ENCODE measurements around the gene SAP30L. TPM values are rescaled to one million over a fixed set of nuclear protein-coding genes. Genes with fewer than 3 reads are reported as not detected.

Gene SAP30L
- total RNA-seq, 1 experiment from 2014 or later: 32.5 TPM

DNA sequence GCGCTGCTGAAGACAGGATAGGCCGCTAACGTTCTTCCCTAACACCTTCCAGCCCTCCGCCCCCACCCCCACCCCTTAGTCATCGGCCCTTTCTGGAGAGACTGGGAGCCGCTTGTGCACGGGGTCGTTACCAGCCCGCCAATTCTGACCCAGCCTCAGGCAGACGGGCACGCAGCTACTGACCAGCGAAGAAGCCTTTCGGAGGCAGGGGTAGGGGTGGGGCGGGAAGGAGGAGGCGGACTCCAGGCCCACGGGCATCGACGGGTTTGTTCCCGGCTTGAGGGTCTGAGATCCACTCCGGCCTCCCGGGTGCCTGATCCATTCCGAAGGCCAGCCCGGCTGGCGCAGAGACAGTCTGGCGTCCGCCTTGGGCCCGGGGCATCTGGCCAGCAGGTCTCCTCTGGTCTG is 33.0 kb downstream of the SAP30L start:
- no peak overlapping the region for H3K27ac Mint-ChIP-seq (ENCODE audit: unreplicated experiment)
- no peaks in the 10 kb centered on the region for H3K9me3 Mint-ChIP-seq (ENCODE audit: unreplicated experiment)
- peaks cover 17% of the 10 kb centered on the region for H3K4me1 ChIP-seq
- POLR2A ChIA-PET: no interaction called here
- H3K4me3 Mint-ChIP-seq (ENCODE audit: unreplicated experiment): no peak overlapping the region
- peaks cover 14% of the 10 kb centered on the region for H3K36me3 Mint-ChIP-seq (ENCODE audit: insufficient read depth, unreplicated experiment)
- no peaks in the 10 kb centered on the region for H3K9me3 ChIP-seq
- no TSS peak for BruUV-seq (replicated peaks)
- no peaks in the 10 kb centered on the region for H3K36me3 ChIP-seq (ENCODE audit: control insufficient read depth, insufficient read depth, low read length)
- peaks cover 5% of the 10 kb centered on the region for H3K4me1 Mint-ChIP-seq (ENCODE audit: low read depth, unreplicated experiment)
- DNase-seq: no peak
- TF ChIP-seq, protein P1, sequence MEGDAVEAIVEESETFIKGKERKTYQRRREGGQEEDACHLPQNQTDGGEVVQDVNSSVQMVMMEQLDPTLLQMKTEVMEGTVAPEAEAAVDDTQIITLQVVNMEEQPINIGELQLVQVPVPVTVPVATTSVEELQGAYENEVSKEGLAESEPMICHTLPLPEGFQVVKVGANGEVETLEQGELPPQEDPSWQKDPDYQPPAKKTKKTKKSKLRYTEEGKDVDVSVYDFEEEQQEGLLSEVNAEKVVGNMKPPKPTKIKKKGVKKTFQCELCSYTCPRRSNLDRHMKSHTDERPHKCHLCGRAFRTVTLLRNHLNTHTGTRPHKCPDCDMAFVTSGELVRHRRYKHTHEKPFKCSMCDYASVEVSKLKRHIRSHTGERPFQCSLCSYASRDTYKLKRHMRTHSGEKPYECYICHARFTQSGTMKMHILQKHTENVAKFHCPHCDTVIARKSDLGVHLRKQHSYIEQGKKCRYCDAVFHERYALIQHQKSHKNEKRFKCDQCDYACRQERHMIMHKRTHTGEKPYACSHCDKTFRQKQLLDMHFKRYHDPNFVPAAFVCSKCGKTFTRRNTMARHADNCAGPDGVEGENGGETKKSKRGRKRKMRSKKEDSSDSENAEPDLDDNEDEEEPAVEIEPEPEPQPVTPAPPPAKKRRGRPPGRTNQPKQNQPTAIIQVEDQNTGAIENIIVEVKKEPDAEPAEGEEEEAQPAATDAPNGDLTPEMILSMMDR (IDR thresholded peaks at IDR 0.05; ENCODE audit: insufficient read depth in 1 of 2, low read depth in 1 of 2, low read length in 1 of 2, severe bottlenecking in 1 of 2, unreplicated experiment in 1 of 2): no peak
- peaks cover 20% of the 10 kb centered on the region for H3K27me3 Mint-ChIP-seq (ENCODE audit: insufficient read depth, unreplicated experiment)
- no peak overlapping the region for H3K4me3 ChIP-seq (ENCODE audit: low read depth, low read length)
- H3K27me3 ChIP-seq (replicated peaks; ENCODE audit: control insufficient read depth, insufficient read depth, low read length): peaks cover 4% of the 10 kb centered on the region
- CTCF ChIA-PET: no interaction called here
- intact Hi-C loops (cut with micrococcal nuclease; ENCODE audit: unreplicated experiment): no loop called here

DNA sequence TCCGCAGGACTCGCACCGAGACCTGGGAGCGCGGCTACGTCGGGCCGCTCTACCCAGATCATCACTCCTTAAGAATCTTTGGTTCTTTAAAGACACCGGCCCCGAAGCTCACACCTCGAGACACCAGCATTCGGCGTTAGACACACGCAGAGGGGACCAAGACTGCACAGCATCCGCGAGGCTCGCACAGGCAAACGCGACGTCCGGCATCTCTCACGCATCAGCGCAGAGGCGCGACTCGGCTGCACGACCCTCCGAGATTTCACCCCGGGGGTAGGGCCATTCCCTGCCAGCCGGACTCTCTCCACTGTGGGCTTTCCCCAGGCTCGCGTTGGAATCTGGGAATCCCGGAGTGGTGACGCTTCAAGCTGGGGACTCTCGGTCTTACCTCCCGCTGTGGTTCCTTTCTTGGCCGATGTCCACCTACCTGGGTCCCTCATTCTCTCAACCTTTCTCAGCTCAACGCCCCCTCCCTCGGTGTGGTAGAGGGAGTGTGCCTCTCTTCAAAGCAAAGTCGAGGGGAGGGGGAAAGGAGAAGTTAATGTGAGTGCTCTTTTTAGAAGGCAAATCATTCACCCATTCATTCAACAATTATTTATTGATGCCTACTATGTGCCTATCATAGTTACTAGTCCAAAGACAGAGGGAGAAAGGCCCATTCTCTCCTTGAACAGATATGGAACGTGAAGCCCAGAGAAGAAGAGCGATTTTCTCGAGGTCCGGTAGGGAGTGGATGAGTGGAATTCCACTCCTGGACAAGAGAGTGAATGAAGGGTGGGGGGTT is 33.6 kb downstream of the SAP30L start:
- Mint-ChIP-seq H3K36me3 (ENCODE audit: insufficient read depth, unreplicated experiment) (peaks cover 14% of the 10 kb centered on the region), H3K9me3 (ENCODE audit: unreplicated experiment) (no peaks in the 10 kb centered on the region), H3K27me3 (ENCODE audit: insufficient read depth, unreplicated experiment) (peaks cover 26% of the 10 kb centered on the region), H3K4me3 (ENCODE audit: unreplicated experiment) (no peak overlapping the region), H3K27ac (ENCODE audit: unreplicated experiment) (peak overlapping the region; percentile 69), H3K4me1 (ENCODE audit: low read depth, unreplicated experiment) (peaks cover 5% of the 10 kb centered on the region)
- peaks cover 23% of the 10 kb centered on the region for H3K4me1 ChIP-seq
- no peak overlapping the region for H3K4me3 ChIP-seq (ENCODE audit: low read depth, low read length)
- no TSS peak for BruUV-seq (replicated peaks)
- no peaks in the 10 kb centered on the region for H3K9me3 ChIP-seq
- no peaks in the 10 kb centered on the region for H3K36me3 ChIP-seq (ENCODE audit: control insufficient read depth, insufficient read depth, low read length)
- H3K27me3 ChIP-seq (replicated peaks; ENCODE audit: control insufficient read depth, insufficient read depth, low read length): peaks cover 4% of the 10 kb centered on the region
- TF ChIP-seq, protein P1 (IDR thresholded peaks at IDR 0.05; ENCODE audit: insufficient read depth in 1 of 2, low read depth in 1 of 2, low read length in 1 of 2, severe bottlenecking in 1 of 2, unreplicated experiment in 1 of 2): no peak
- ChIA-PET POLR2A (no interaction called here), CTCF (no interaction called here)
- peak in 1 of 2 experiments; percentile 29 for DNase-seq
- intact Hi-C loops (cut with micrococcal nuclease; ENCODE audit: unreplicated experiment): no loop called here

GRCh38 chr5:154479944-154480750 is 34.4 kb downstream of the SAP30L start:
- no peaks in the 10 kb centered on the region for H3K9me3 ChIP-seq

More at GRCh38 chr5:154479944-154480750, 34.4 kb downstream of the SAP30L start:
- ChIA-PET POLR2A (no interaction called here), CTCF (no interaction called here)
- peaks cover 26% of the 10 kb centered on the region for H3K4me1 ChIP-seq
- intact Hi-C loops (cut with micrococcal nuclease; ENCODE audit: unreplicated experiment): no loop called here
- Mint-ChIP-seq H3K4me1 (ENCODE audit: low read depth, unreplicated experiment) (peaks cover 5% of the 10 kb centered on the region), H3K27me3 (ENCODE audit: insufficient read depth, unreplicated experiment) (peaks cover 25% of the 10 kb centered on the region), H3K9me3 (ENCODE audit: unreplicated experiment) (no peaks in the 10 kb centered on the region), H3K36me3 (ENCODE audit: insufficient read depth, unreplicated experiment) (peaks cover 9% of the 10 kb centered on the region), H3K4me3 (ENCODE audit: unreplicated experiment) (no peak overlapping the region), H3K27ac (ENCODE audit: unreplicated experiment) (peak overlapping the region; percentile 69)
- TF ChIP-seq, protein P1 (IDR thresholded peaks at IDR 0.05; ENCODE audit: insufficient read depth in 1 of 2, low read depth in 1 of 2, low read length in 1 of 2, severe bottlenecking in 1 of 2, unreplicated experiment in 1 of 2): no peak
- BruUV-seq (replicated peaks): no TSS peak
- no peaks in the 10 kb centered on the region for H3K36me3 ChIP-seq (ENCODE audit: control insufficient read depth, insufficient read depth, low read length)
- peaks cover 7% of the 10 kb centered on the region for H3K27me3 ChIP-seq (replicated peaks; ENCODE audit: control insufficient read depth, insufficient read depth, low read length)
- no peak for DNase-seq
- no peak overlapping the region for H3K4me3 ChIP-seq (ENCODE audit: low read depth, low read length)

All from Caco-2 (cell line).